Tibial nerve (tissue), 4 donors: ENCODE data around the gene CLPSL1.

ENCODE experiments used
- CTCF ChIP-seq, 5 experiments: fragments of 200-600 bp in 3 of 5; fragments of 450-650 bp in 2 of 5; sonication (generic) in 3 of 5; IDR thresholded peaks; one replicate each; pipeline ENCODE4 v1.5.1; 2016 to 2019; ENCODE audit warnings: antibody characterized with exemption in 5 of 5, mild to moderate bottlenecking in 3 of 5, moderate library complexity in 2 of 5
- EP300 ChIP-seq, 2 donors: sonication (generic); formaldehyde crosslinking; IDR thresholded peaks; one replicate each; pipeline ENCODE4 v1.6.1; 2017; ENCODE audit warnings: antibody characterized with exemption in 2 of 2, mild to moderate bottlenecking in 1 of 2
- POLR2A ChIP-seq, 2 donors: fragments of 450-650 bp; IDR thresholded peaks; one replicate each; pipeline ENCODE4 v1.6.1; 2017; ENCODE audit warnings: antibody characterized with exemption in 2 of 2, mild to moderate bottlenecking in 2 of 2, moderate library complexity in 2 of 2

- TF ChIP-seq CTCF (IDR thresholded peaks at IDR 0.05): no peak
- TF ChIP-seq POLR2A (IDR thresholded peaks at IDR 0.05): no peak
- TF ChIP-seq EP300 (IDR thresholded peaks at IDR 0.05): no peak
Measured at GRCh38 chr6:35829306-35829705, 48.5 kb downstream of the CLPSL1 start.
